G401 (cell line): ENCODE data around the gene TMPRSS7. TPM values are rescaled to one million over a fixed set of nuclear protein-coding genes. Genes with fewer than 3 reads are reported as not detected.
A peak's percentile ranks its signal among the peaks of the same experiment; 100 is the strongest.
"Not testable (repeated sequence)": the region's sequence is repeated elsewhere in the genome, so short reads cannot be mapped to it uniquely, and the experiment has no call there.

Experiments
- DNase-seq: peaks from one replicate; pipeline ENCODE4 v3.0.0-alpha.2; 2015; ENCODE audit warnings: low spot score
- in situ Hi-C: cut with HindIII; loops from 2 replicates; pipeline ENCODE4 v1.10.0; 2016; ENCODE audit warnings: low sequenced_read_pairs, mixed read lengths
- total RNA-seq: library from RNA; depleted of rRNA; stranded (reverse); fragments of >200 nt; shearing (Covaris generic); gene quantifications from 2 replicates; pipeline ENCODE4 v1.2.3, GENCODE V29; 2014

TMPRSS7 gene
- total RNA-seq, 1 experiment from 2014 or later, result not detected

DNA sequence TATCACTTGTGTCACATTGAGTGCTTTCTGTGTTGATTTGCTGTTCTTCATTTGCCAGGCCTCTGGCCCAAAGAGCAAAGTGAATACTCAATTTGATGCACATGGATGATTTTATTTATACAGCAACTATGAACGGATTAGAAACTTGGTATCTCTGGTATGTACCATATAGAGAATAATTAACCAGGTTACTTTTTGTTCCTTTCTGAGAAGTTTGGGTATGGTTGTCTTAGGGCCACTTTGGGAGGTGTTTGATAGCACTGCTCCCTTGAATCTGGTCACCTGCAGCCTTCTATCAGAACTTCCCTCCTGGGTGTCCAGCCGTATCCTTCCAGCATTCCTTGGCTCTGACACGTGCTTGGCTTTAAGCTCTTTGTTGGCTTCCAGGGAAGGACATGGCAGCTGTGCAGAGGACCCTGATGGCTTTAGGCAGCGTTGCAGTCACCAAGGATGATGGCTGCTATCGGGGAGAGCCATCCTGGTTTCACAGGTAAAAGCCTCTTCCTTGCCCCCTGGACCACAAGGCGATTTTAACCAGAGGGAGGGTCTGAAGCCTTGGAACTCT, 23.1 kb upstream of the TMPRSS7 start:
- no peak for DNase-seq
- in situ Hi-C loops, result no loop called here

DNA sequence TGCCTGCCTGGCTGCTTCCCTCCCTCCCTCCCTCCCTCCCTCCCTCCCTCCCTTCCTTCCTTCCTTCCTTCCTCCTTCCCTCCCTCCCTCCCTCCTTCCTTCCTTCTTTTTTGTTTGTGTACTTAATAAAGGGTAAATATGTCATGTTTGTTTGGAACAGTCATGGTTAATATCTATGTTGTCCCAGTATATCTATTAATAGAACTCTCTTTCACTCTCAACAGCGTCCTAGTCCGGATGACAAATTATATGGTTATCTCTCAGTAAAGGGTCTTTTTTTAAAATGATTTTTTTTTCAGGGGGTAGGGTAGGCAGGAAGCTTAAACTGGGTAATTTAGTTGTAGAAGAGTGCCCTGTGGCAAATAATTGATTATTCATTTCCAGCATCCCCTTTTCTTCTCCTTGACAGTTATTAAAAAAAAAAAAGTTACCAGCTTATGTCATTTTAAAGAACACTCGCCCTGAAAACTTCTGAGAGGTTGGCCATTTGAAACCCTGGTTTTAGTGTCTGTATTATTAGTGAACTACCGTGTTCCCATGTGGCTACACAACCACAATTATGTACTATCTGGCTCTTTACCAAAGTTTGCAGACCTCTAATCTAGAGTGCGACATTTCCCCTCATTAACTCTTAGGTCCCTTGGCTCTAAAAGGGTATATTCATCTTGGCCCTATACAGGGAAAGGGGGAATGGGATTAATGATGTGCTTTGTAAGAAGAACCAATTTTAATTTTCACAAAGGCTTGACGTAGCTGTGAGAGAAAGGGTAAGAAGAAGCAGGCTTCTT, 22.1 kb upstream of the TMPRSS7 start:
- no peak for DNase-seq
- in situ Hi-C loops, result no loop called here

DNA sequence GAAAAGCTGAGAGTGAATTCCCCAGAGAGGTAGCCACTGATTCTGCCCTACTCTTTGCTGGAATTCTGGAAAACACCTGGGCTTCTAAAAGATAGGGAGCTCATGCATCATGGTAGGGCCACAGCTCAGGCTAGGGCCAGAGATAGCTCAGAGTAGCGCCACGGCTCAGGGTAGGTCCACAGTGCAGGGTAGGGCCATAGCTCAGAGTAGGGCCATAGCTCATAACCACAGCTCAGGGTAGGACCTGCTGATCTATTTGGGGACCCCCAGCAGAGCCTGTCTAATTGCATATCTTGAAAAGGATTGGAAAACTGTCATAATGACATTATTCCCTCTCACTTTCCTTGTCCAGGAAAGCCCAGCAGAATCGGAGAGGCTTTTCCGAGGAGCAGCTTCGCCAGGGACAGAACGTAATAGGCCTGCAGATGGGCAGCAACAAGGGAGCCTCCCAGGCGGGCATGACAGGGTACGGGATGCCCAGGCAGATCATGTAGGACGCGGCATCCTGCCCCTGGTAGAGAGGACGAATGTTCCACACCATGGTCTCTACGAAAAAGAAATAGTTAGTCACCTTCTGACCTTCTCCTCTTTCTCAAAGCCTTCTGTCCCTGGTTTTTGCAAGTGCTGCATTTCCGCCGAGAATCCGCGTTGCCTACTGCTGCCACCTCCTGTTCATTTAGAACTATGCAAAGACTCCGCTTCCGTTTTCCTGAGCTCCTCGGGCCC, 21.3 kb upstream of the TMPRSS7 start:
- in situ Hi-C loops, result no loop called here
- peak; percentile 90 for DNase-seq

DNA sequence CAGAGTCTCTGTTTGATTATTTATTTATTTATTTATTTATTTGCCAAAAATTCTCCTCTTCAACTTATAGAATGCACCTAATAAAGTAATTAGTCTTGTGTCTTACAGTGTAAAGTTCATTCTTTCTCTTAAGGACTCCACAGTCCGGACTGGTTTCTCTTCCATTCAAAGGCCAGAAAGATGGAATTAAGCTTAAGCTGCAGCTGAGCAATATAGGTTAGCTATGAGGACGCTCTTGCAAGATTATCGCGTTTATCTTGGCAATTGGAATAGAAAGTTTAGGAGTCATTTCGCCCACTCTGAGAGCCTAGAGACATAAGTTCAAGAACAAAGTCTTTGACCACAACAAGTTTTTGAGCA, 20.8 kb upstream of the TMPRSS7 start:
- DNase-seq, result no peak
- in situ Hi-C loops, result no loop called here

DNA sequence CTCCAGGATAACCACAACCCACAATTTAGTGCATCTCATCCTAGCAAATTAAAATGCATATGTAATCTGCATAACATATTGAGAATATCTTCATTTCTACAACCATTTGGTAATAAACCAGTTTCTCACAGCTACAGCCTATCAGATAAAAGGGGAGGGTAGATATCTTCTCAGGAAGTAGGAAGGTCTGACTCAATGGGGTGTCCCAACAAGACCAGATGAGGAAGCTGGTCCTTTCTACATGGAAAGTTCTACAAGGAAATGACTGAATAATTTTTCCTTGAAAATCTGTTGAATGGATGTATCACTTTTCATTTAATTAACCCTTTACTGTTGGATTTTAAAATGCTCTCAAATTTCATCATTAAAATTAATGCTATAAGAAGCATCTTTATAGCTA, 17.4 kb upstream of the TMPRSS7 start:
- in situ Hi-C loops, result no loop called here
- no peak for DNase-seq

DNA sequence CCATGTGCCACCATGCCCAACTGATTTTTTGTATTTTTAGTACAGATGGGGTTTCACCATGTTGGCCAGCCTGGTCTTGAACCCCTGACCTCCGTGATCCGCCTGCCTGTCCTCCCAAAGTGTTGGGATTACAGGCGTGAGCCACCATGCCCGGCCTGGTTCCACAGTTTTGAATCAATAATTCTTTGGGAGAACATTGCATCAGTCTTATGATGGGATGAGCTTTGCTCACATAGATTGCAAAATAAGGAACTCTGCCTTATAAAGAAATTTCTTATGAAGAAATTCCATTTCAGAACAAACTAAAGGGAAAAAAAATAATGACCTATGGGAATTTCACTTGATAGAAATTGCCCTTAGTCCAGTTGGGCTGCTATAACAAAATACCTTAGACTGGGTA, 15.8 kb upstream of the TMPRSS7 start:
- in situ Hi-C loops, result no loop called here
- DNase-seq, result no peak

DNA sequence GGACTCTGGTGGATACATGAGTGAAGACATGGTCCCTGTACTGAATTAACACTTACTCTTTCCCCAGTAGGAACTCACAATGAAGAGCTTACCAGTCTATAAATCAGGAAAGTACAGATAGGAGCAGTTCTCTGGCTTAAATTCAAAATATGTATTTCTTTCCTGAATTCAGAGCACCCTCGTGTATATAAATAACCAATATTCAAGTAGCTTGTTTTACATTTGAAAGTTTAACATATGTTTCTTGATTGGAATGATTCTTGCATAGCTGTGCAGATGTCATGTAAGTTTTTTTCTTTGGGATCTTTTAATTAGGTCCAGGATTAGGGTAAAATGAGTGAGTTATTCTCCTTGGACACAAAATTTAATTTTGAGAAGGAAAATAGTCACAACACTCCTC, 14.8 kb upstream of the TMPRSS7 start:
- no peak for DNase-seq
- in situ Hi-C loops, result no loop called here

DNA sequence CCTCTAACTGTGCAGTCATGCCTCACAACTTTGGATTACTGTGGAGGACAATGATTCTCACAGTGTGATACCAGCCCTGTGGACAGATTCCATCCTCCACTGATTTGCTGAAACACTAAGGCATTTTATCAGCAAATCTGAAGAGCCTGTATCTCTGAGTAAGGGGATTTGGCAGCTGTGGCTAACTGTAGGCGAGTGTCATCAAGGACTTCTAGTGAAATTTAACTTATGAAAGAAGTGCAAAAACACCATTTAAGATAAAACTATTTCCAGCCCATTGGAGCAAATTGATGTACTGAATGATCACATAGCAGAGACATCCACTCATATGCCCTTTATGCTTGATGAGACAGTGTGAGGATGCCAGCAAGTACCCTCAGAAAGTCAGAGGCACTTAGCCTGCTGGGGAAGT, 13.9 kb upstream of the TMPRSS7 start:
- in situ Hi-C loops, result no loop called here
- no peak for DNase-seq

DNA sequence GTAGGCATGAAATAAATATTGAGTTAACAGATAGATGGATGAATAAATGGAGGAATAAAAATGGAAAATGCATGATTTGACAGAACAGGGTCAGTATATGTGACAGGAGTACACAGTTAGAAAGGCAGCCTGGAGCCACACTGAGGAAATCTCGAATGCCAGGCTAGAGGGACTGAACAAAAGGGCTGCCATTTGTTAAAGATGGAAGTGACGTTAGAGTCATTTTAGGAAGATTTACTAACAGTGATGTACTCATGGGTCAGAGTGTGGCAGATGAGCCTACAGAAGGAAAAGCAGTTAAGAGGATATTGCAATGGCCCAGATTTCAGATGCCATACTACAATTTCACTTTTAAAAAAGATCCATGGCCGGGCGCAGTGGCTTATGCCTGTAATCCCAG, 7.4 kb upstream of the TMPRSS7 start:
- DNase-seq, result no peak
- in situ Hi-C loops, result no loop called here

DNA sequence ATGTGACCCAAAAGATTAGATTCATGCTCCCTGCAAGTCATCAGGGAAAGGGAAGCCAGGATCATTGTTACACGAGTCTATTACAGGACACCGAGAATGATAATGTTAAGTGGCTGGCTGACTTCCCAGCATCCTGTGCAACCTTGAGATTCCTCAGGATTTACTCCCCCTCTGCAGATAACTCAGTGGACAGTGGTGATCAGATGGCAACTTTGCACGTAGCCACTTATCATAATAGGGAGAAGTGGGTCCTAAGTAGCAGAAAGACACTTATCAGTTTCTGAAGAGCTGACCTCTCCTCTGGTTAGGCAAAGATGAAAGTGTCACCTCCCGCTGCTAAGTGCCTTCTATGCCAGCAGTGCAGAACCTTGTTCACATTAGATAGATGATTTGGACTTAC, 6.7 kb upstream of the TMPRSS7 start:
- in situ Hi-C loops, result no loop called here
- no peak for DNase-seq

DNA sequence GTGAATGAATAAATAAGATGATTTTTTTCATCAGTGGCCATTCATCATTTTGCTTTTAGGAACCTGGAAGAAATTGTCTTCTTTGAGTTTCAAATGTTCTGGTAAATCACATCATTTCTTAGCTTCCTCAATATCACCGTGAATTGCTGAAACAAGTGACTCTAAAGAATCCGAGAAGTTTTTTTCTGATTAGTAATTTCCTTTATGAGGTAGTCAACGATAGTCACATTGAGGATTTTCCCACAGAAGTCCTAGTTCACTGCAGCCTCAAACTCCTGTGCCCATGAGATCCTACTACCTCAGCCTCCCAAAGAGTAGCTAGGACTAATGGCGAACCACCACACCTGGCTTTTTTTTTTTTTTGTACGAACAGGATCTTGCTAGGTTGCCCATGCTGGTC, 3.6 kb upstream of the TMPRSS7 start:
- DNase-seq, result no peak
- in situ Hi-C loops, result no loop called here

DNA sequence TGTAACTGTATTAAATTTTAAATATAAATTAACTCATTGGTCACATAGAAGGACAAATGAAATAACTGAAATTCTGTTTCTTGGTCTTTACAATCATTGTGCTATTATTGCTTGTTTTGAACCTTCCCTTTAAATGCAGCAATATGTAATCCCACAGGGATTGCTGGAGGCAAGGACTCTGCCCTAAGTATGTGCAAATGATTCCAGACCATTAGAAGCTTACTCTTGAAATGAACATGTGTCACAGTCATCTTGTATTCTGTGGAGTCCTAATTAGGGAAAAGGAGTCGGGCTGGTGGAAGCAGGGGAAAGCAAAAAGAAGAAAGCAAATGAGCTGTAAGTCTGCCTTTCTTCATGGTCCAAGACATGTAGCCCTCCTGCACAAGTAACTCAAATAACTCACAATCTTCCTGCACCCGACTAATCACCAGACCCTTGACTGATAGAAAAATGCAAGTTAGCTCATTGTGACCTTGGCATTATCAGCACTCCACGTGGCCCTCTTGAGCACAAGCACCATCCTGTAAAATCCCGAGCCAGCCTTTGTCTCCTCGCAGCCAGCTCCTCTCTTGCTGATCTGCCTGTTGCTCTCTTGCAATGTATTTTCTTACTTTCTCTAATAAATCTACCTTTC, 2.3 kb upstream of the TMPRSS7 start:
- DNase-seq, result no peak
- in situ Hi-C loops, result no loop called here

DNA sequence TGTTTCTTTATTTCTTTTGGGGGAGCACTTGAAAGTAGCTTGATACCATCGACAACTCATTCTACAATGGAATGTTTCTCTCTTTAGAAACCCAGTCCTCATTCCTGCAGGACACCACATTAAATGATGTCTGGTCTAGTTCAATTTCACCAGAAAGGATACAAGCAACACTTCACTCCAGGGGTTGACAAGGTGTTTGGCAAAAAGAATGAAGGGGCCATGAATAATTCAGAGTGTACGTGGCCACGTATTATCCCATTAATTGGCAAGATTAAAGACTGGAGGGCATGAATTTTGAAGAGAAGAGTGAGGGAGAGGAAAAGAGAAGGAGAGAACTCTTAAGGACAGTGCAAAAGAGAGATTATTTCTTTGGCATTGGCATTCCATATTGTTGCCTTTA, 705 bp downstream of the TMPRSS7 start:
- DNase-seq, result no peak
- in situ Hi-C loops, result no loop called here

DNA sequence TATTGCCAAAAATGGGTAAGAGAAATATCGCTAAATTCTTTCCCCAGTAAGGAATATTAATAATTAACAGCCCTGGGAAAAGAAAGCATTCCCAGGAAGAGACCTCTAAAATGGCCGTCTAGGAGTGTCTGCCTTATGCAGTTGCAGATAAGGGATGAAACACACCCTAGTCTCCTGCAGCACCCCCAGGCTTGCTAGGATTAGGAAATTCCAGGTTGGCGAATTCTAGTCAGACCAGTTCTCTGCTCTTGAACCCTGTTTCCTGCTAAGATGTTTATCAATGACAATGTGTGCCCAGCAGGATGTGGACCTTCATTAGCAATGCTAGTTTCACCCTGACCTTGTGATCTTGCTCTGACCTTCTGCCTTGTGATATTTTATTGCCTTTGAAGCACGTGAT, 2.7 kb downstream of the TMPRSS7 start:
- in situ Hi-C loops, DNase-seq: not testable (repeated sequence)

DNA sequence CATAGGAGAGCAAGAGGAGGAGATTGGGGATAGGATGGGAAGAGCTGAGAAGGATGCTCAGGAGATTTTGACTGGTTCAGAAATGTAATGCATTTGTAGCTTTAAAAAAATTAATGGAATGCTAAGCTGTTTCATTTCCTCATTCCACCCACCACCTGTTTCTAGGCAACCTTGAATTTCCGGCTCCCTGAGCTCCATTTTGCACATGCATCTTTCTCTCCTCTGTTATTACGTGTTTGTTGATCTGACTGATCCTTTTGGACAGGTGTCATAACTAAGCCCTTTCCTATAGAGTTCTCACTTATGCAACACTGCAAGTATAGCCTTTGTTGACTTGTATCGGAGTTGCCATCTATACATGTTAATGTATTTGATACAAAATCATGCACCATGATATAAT, 4.3 kb downstream of the TMPRSS7 start:
- in situ Hi-C loops, result no loop called here
- DNase-seq, result no peak

DNA sequence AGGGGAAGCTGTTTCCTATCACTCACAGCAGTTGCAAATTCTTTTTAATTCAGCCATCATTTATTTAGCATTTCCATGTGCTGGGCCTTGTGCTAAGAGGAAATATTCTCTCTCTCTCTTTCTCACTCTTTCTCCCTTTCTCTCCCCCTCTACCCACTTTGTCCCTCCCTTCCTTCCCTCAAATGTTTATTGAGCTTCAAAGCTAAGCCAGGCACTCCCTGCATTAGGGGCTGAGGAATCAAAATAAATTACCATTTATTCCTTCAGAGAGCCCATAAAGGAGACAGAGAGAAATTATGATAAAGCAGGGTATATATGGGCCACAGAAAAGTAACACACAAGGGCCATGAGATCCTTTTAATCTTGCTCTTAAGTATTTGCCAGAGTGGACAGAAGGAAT, 6.8 kb downstream of the TMPRSS7 start:
- DNase-seq, result no peak
- in situ Hi-C loops, result no loop called here

DNA sequence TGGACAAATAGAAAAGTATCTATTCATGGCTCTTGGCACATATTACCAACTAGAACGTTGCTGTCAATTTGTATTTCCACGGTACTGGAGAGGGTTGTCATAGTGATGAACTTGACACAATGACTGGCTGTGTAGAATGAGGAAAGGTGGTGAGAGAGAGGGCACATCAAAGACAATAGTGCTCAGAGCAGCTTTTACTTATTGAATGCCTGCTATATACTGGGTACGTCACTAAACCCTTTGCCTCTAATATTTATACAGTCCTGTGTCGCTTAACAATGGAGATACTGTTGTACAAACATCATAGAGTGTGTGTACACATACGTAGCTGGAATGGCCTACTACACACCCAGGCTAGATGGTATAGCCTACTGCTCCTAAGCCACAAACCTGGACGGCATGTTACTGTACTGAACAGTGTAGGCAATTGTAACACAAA, 8.3 kb downstream of the TMPRSS7 start:
- no peak for DNase-seq
- in situ Hi-C loops, result no loop called here

DNA sequence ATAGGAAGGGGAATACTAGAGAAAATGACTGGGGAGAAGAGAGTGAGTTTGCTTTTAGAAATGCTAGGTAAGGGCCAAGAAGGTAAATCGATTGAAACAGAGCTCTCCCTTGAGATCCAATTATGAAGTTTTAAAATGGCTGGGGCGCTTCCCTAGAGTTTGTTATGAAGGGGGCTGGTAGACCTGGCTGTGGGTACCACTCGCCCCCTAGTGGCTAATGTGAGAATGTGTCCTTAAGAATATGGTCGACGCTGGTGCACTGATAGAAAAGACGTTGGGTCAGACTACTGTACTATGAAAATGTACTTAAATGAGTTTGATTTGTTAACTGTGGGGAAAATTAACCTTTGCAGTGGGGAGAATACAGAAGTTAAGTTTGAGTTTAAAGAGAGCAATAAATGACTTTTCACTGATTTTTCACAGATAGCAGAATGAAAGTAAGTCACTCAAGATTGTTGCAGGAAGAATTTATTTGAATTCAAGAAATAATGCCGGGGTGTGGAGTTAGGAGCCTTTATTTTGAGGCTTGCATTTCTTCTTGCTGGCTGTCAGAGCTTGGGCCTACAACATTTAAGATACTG, 9.2 kb downstream of the TMPRSS7 start:
- in situ Hi-C loops, result no loop called here
- DNase-seq, result peak; percentile 78

DNA sequence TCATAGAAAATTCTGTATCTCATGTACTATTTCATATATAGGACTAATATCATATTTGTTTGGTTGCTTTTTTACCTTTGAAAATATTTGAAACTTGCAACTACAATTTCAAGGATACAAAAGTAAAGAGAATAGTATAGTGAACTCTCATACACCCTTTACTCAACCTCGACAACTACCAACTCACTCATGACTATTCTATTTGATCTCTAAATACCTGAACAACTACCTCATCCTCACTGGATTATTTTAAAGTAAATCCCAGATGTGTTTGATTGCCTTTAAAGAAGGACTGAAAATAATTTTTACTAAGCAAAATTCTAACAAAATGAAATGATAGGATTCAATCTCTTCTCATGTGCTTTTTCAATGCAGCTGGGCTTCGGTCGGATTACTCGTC, 12.1 kb downstream of the TMPRSS7 start:
- no peak for DNase-seq
- in situ Hi-C loops, result no loop called here

DNA sequence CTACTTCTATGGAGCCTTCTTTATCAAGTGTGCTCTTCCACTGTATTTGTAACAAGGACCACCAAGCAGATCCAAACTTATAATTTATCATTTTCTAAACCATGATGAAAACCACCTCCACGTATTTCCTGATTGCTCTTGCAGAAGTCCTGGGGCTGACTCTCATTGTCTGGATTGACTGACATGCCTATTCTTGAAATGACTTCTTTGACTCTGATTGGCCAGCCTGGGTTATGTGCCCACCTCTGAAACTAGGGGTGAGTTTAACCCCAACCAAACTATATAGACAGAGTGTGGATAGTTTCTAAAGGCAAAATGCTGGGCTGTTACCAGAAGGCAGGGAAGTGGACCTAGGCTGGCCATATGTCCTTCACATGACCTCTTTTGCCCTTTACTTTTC, 12.7 kb downstream of the TMPRSS7 start:
- in situ Hi-C loops, result no loop called here
- no peak for DNase-seq
